Natural killer cell (primary cell): ENCODE measurements around the gene AVPI1. TPM values are rescaled to one million over a fixed set of nuclear protein-coding genes. Genes with fewer than 3 reads are reported as not detected.
"Not testable (repeated sequence)": the region's sequence is repeated elsewhere in the genome, so short reads cannot be mapped to it uniquely, and the experiment has no call there.

ENCODE experiments used
- ATAC-seq, 3 donors: fragments of 150-1000 bp in 2 of 3; fragments of 200-7000 bp in 1 of 3; cut with Tn5 transposase; 1 replicate in 1 of 3; 2 replicates in 2 of 3; pipeline ENCODE4 v1.10.0; 2021; ENCODE audit warnings: mild to moderate bottlenecking in 2 of 3, moderate library complexity in 2 of 3
- DNase-seq, 2 donors: peaks; one replicate each; pipeline versions ENCODE4 v3.0.0 to v3.0.0-alpha.2; 2013 to 2021; ENCODE audit warnings: mixed read lengths in 1 of 2
- H3K27ac ChIP-seq: one replicate; pipeline ENCODE4 v1.5.1; 2013; ENCODE audit warnings: mild to moderate bottlenecking, low read length
- H3K27me3 ChIP-seq: one replicate; pipeline ENCODE4 v1.6.1; 2013; ENCODE audit warnings: low read length; ENCODE audit not compliant: control insufficient read depth, insufficient read depth
- H3K36me3 ChIP-seq: one replicate; pipeline ENCODE4 v1.6.1; 2013; ENCODE audit warnings: low read length; ENCODE audit not compliant: control insufficient read depth, insufficient read depth
- H3K4me1 ChIP-seq: one replicate; pipeline ENCODE4 v1.6.1; 2013; ENCODE audit warnings: low read length; ENCODE audit not compliant: control insufficient read depth, insufficient read depth
- H3K4me3 ChIP-seq: one replicate; pipeline ENCODE4 v1.5.1; 2013; ENCODE audit warnings: low read length
- H3K9me3 ChIP-seq: one replicate; pipeline ENCODE4 v1.6.1; 2013; ENCODE audit warnings: low read length; ENCODE audit not compliant: control insufficient read depth, insufficient read depth
- H3K27ac Mint-ChIP-seq, 2 donors: one replicate each; pipeline ENCODE4 v1.8.0; 2022; ENCODE audit warnings: mild to moderate bottlenecking in 2 of 2, mixed read lengths in 2 of 2, moderate library complexity in 1 of 2
- H3K27me3 Mint-ChIP-seq, 2 donors: one replicate each; pipeline ENCODE4 v1.8.0; 2022; ENCODE audit warnings: low read depth in 2 of 2, mixed read lengths in 2 of 2
- H3K36me3 Mint-ChIP-seq: one replicate; pipeline ENCODE4 v1.8.0; 2022; ENCODE audit warnings: mixed read lengths
- H3K4me1 Mint-ChIP-seq, 2 donors: one replicate each; pipeline ENCODE4 v1.8.0; 2022; ENCODE audit warnings: mixed read lengths in 2 of 2
- H3K4me3 Mint-ChIP-seq: one replicate; pipeline ENCODE4 v1.8.0; 2022; ENCODE audit warnings: mild to moderate bottlenecking, moderate library complexity, mixed read lengths
- H3K9me3 Mint-ChIP-seq, 2 donors: one replicate each; pipeline ENCODE4 v1.8.0; 2022; ENCODE audit warnings: mixed read lengths in 2 of 2
- CTCF ChIP-seq: fragments of 200-600 bp; IDR thresholded peaks from one replicate; pipeline ENCODE4 v1.8.0; 2022; ENCODE audit warnings: antibody characterized with exemption
- WGBS: methylation state at CpG from one replicate; pipeline ENCODE4 v1.1.7; 2013; ENCODE audit warnings: missing lambda C conversion rate; ENCODE audit not compliant: insufficient coverage; 5-methylcytosine and 5-hydroxymethylcytosine counted together
- intact Hi-C: fragments of 100-400 bp; cut with micrococcal nuclease; formaldehyde crosslinking; loops from one replicate; pipeline ENCODE4 v1.14.2; 2022
- total RNA-seq, 4 donors: library from RNA; stranded (reverse); fragments of 120-200 nt in 1 of 4; gene quantifications; one replicate each; pipeline versions ENCODE4 v1.2.3 to v1.2.4, GENCODE V29; 2013 to 2022

The AVPI1 gene
- total RNA-seq, 3 donors from 2014 or later (not counting 1 experiment from before 2014, with no cell fraction given): 6.1 to 8.4 (median 6.8) TPM

GRCh38 chr10:97651773-97652172 is 35.3 kb downstream of the AVPI1 start:
- Mint-ChIP-seq H3K36me3 (peaks cover 16% of the 10 kb centered on the region), H3K27me3 (no peaks in the 10 kb centered on the region), H3K4me1 (peaks cover 19 to 31% of the 10 kb centered on the region in 2 donors), H3K4me3 (no peak overlapping the region), H3K27ac (peak overlapping the region in 1 of 2 donors; percentile 93), H3K9me3 (no peaks in the 10 kb centered on the region)
- intact Hi-C loops: no loop called here
- no peak overlapping the region for H3K27ac ChIP-seq
- peaks cover 20% of the 10 kb centered on the region for H3K4me1 ChIP-seq
- 100% methylated on average over 2 of the region's 3 CpGs for WGBS
- H3K9me3 ChIP-seq: no peaks in the 10 kb centered on the region
- no peaks in the 10 kb centered on the region for H3K27me3 ChIP-seq
- peaks cover 39% of the 10 kb centered on the region for H3K36me3 ChIP-seq
- DNase-seq (no peak), ATAC-seq (no peak)
- H3K4me3 ChIP-seq: no peak overlapping the region
- TF ChIP-seq CTCF: no peak

DNA sequence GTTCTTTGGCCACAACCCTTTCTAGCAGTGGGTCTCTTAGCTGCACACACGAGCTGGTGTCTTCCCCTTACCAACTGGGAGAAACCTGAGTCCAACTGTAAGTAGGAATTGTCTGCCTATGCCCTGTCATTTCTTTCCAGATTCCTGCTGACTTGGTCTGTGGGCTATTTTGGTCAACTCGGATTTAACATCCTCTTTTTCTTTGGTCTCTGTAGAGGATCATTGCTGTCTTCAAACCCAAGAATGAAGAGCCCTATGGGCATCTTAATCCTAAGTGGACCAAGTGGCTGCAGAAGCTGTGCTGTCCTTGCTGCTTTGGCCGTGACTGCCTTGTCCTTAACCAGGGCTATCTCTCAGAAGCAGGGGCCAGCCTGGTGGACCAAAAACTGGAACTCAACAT is 36.3 kb downstream of the AVPI1 start:
- Histone ChIP-seq H3K4me1 (peaks cover 20% of the 10 kb centered on the region), H3K4me3 (no peak overlapping the region), H3K27ac (no peak overlapping the region), H3K9me3 (no peaks in the 10 kb centered on the region), H3K36me3 (peaks cover 33% of the 10 kb centered on the region), H3K27me3 (no peaks in the 10 kb centered on the region)
- Mint-ChIP-seq H3K27me3 (no peaks in the 10 kb centered on the region), H3K27ac (peak overlapping the region; percentile 93 to 94), H3K9me3 (no peaks in the 10 kb centered on the region), H3K36me3 (peaks cover 8% of the 10 kb centered on the region), H3K4me1 (peaks cover 19 to 31% of the 10 kb centered on the region in 2 donors), H3K4me3 (no peak overlapping the region)
- WGBS: 93% methylated on average over 3 of the region's 3 CpGs
- no peak for TF ChIP-seq CTCF
- ATAC-seq (no peak), DNase-seq (no peak)
- intact Hi-C loops: no loop called here

DNA sequence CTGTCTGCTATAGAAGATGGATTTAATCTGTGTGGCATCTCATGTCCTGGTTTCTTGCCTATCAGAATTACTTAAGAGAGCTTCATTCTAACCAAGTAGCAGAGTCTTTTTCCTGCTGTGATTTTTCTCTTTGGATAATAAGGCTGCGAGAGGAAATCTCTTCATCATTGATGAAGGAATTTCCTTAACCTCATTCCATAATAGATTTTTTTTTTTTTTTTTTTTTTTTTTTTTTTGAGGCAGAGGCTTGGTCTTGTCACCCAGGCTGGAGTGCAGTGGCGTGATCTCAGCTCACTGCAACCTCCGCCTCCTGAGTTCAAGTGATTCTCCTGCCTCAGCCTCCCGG is 37.7 kb downstream of the AVPI1 start:
- WGBS: no CpG with 5 or more reads among the region's 4 CpGs
- not testable (repeated sequence) for H3K9me3 ChIP-seq, ATAC-seq, H3K27me3 ChIP-seq, H3K27me3 Mint-ChIP-seq, H3K9me3 Mint-ChIP-seq, H3K36me3 Mint-ChIP-seq, DNase-seq, H3K4me3 ChIP-seq
- peak overlapping the region; percentile 93 to 94 for H3K27ac Mint-ChIP-seq
- intact Hi-C loops: loop anchor here (1.0 to 10.0 kb wide), 5 partner anchors 9 to 355 kb away; partner anchors contain the start of genes ARHGAP19, AVPI1, MORN4 and PI4K2A
- H3K36me3 ChIP-seq: peaks cover 37% of the 10 kb centered on the region
- H3K4me3 Mint-ChIP-seq: peak overlapping the region; percentile 84
- H3K27ac ChIP-seq: peak overlapping the region; percentile 83
- peaks cover 19 to 31% of the 10 kb centered on the region in 2 donors for H3K4me1 Mint-ChIP-seq
- H3K4me1 ChIP-seq: peaks cover 20% of the 10 kb centered on the region

DNA sequence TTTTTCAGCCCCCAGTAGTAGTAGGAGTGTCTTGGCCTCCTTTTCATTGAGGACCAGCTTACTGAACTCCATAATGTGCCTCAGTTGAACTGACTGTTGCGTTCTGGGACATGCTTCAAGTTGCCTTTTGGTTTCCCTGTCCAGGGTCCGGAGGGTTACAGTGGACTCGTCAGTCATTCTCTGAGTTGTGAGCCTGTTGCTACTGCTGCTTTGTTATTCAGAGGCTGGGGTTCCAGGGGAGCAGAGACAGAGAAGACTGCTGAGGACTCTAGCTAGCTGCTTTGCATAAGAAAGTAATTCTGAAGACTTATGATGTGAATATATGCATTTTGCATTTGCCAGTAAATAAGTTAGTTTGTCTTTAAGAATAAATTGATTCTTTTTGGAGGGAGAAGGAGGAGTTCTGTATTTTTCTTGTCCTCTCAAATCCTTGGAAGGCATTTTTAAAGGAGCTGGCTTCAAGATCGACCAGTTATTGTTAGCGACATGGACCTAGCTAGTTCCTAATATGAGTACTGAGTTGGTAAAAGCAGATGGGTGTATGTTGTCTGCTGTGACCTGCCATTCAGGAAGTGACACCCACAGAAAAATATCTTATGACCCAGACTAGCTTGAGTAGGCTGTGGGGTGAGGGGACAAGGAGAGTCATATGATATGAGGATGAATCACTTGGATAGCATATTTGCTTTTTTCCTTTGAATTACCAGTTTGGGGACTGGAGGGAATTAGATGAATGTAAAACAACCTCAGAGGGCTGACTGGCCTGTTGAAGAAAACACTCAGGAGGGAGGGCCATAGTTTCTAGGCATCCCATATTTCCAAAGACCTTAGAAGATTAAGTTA is 38.3 kb downstream of the AVPI1 start:
- intact Hi-C loops: loop anchor here (1.0 to 10.0 kb wide), 5 partner anchors 8 to 354 kb away; partner anchors contain the start of genes ARHGAP19, AVPI1, MORN4 and PI4K2A
- TF ChIP-seq CTCF: no peak
- Histone ChIP-seq H3K27ac (peak overlapping the region; percentile 83), H3K27me3 (no peaks in the 10 kb centered on the region), H3K4me3 (peak overlapping the region; percentile 5), H3K9me3 (no peaks in the 10 kb centered on the region), H3K4me1 (peaks cover 20% of the 10 kb centered on the region), H3K36me3 (peaks cover 37% of the 10 kb centered on the region)
- peaks cover 19 to 31% of the 10 kb centered on the region in 2 donors for H3K4me1 Mint-ChIP-seq
- H3K27ac Mint-ChIP-seq: peak overlapping the region; percentile 93 to 94
- H3K9me3 Mint-ChIP-seq: no peaks in the 10 kb centered on the region
- peak; percentile 42 to 72 for DNase-seq
- ATAC-seq: peak; percentile 96 to 100 (median 98)
- H3K36me3 Mint-ChIP-seq: peaks cover 8% of the 10 kb centered on the region
- no peaks in the 10 kb centered on the region for H3K27me3 Mint-ChIP-seq
- peak overlapping the region; percentile 84 for H3K4me3 Mint-ChIP-seq
- whole genome bisulfite sequencing: 51% methylated on average over 5 of the region's 5 CpGs
